Brain microvascular endothelial cell (primary cell): ENCODE results near the gene KIAA1328.

Source experiments
- DNase-seq: peaks from one replicate; pipeline ENCODE4 v3.0.0-alpha.2; 2020
- H3K27ac ChIP-seq: fragments of 250-450 bp; sonication (Bioruptor Pico); 2 replicates; pipeline ENCODE4 v1.5.1; 2020; ENCODE audit warnings: mild to moderate bottlenecking, moderate library complexity
- H3K27me3 ChIP-seq: fragments of 250-450 bp; sonication (Bioruptor Pico); replicated peaks from 2 replicates; pipeline ENCODE4 v1.5.1; 2020; ENCODE audit warnings: mild to moderate bottlenecking
- H3K36me3 ChIP-seq: fragments of 250-450 bp; sonication (Bioruptor Pico); replicated peaks from 2 replicates; pipeline ENCODE4 v1.5.1; 2020; ENCODE audit warnings: mild to moderate bottlenecking
- H3K4me3 ChIP-seq: 2 replicates; pipeline ENCODE4 v1.5.1; 2011; ENCODE audit warnings: low read depth, mild to moderate bottlenecking, control low read depth, low read length, moderate library complexity
- CTCF ChIP-seq: IDR thresholded peaks from 2 replicates; pipeline ENCODE4 v1.5.1; 2011; ENCODE audit warnings: low read depth, mild to moderate bottlenecking, moderate library complexity, low read length, control low read depth, inconsistent platforms; ENCODE audit errors: missing control alignments
- in situ Hi-C: cut with HindIII; loops from 2 replicates; pipeline ENCODE4 v1.10.0; 2017; ENCODE audit warnings: low sequenced_read_pairs, low pct_ligation_motif_present

KIAA1328 gene

GRCh38 chr18:37138456-37138855, 309.5 kb downstream of the KIAA1328 start:
- H3K27me3 ChIP-seq = no peaks in the 10 kb centered on the region
- in situ Hi-C loops = no loop called here
- no peak overlapping the region for H3K27ac ChIP-seq
- no peaks in the 10 kb centered on the region for H3K36me3 ChIP-seq
- TF ChIP-seq CTCF = no peak
- H3K4me3 ChIP-seq = no peak overlapping the region
- DNase-seq = no peak

GRCh38 chr18:37139876-37140275, 310.9 kb downstream of the KIAA1328 start:
- Histone ChIP-seq H3K27ac (no peak overlapping the region), H3K27me3 (no peaks in the 10 kb centered on the region), H3K4me3 (no peak overlapping the region), H3K36me3 (no peaks in the 10 kb centered on the region)
- in situ Hi-C loops = no loop called here
- DNase-seq = no peak
- no peak for TF ChIP-seq CTCF

GRCh38 chr18:37144921-37145320, 316.0 kb downstream of the KIAA1328 start:
- H3K27me3 ChIP-seq = no peaks in the 10 kb centered on the region
- H3K4me3 ChIP-seq = no peak overlapping the region
- DNase-seq = no peak
- in situ Hi-C loops = no loop called here
- H3K27ac ChIP-seq = no peak overlapping the region
- TF ChIP-seq CTCF = no peak
- no peaks in the 10 kb centered on the region for H3K36me3 ChIP-seq

GRCh38 chr18:37156330-37156942, 327.5 kb downstream of the KIAA1328 start:
- no peak for TF ChIP-seq CTCF
- no peak for DNase-seq
- no peak overlapping the region for H3K4me3 ChIP-seq
- in situ Hi-C loops = no loop called here
- no peak overlapping the region for H3K27ac ChIP-seq
- H3K27me3 ChIP-seq = no peaks in the 10 kb centered on the region
- no peaks in the 10 kb centered on the region for H3K36me3 ChIP-seq

GRCh38 chr18:37160038-37160820, 331.3 kb downstream of the KIAA1328 start:
- TF ChIP-seq CTCF = no peak
- no peak overlapping the region for H3K4me3 ChIP-seq
- no peaks in the 10 kb centered on the region for H3K27me3 ChIP-seq
- H3K27ac ChIP-seq = no peak overlapping the region
- no peak for DNase-seq
- in situ Hi-C loops = no loop called here
- no peaks in the 10 kb centered on the region for H3K36me3 ChIP-seq

- in situ Hi-C loops = no loop called here
- Histone ChIP-seq H3K27ac (no peak overlapping the region), H3K36me3 (no peaks in the 10 kb centered on the region), H3K27me3 (no peaks in the 10 kb centered on the region), H3K4me3 (no peak overlapping the region)
- DNase-seq = no peak
- TF ChIP-seq CTCF = no peak
These were observed 332.6 kb downstream of the KIAA1328 start for GRCh38 chr18:37161491-37161890.
